GM23338 (cell line): Measurements from ENCODE around the gene TMEM106C. TPM values are rescaled to one million over a fixed set of nuclear protein-coding genes. Genes with fewer than 3 reads are reported as not detected.

Source experiments
- ATAC-seq: fragments of 200-7000 bp; cut with Tn5 transposase; 3 replicates; pipeline ENCODE4 v1.9.1; 2020
- DNase-seq: peaks from one replicate; pipeline ENCODE4 v3.0.0-alpha.2; 2015; ENCODE audit warnings: low spot score
- H2AFZ ChIP-seq: fragments of 200-600 bp; sonication (generic); 2 replicates; pipeline ENCODE4 v1.8.0; 2016; ENCODE audit warnings: antibody characterized with exemption, mild to moderate bottlenecking, moderate library complexity
- H3F3A ChIP-seq: fragments of 200-600 bp; sonication (generic); replicated peaks from 2 replicates; pipeline ENCODE4 v1.8.0; 2017; ENCODE audit warnings: antibody characterized with exemption, mixed run types, low read depth
- H3K27ac ChIP-seq: fragments of 200-600 bp; sonication (generic); 2 replicates; pipeline ENCODE4 v1.6.1; 2016; ENCODE audit warnings: low read depth
- H3K27me3 ChIP-seq: fragments of 200-600 bp; sonication (generic); 2 replicates; pipeline ENCODE4 v1.8.0; 2016; ENCODE audit warnings: mild to moderate bottlenecking, mixed run types, moderate library complexity; ENCODE audit not compliant: insufficient read depth
- H3K36me3 ChIP-seq: fragments of 200-600 bp; sonication (generic); 2 replicates; pipeline ENCODE4 v1.8.0; 2016; ENCODE audit warnings: mild to moderate bottlenecking; ENCODE audit not compliant: insufficient read depth
- H3K4me1 ChIP-seq: fragments of 200-600 bp; sonication (generic); 2 replicates; pipeline ENCODE4 v1.8.0; 2016; ENCODE audit warnings: mild to moderate bottlenecking, moderate library complexity; ENCODE audit not compliant: insufficient read depth
- H3K4me2 ChIP-seq: fragments of 200-600 bp; sonication (generic); 2 replicates; pipeline ENCODE4 v1.7.1; 2017; ENCODE audit warnings: mixed run types
- H3K4me3 ChIP-seq: fragments of 200-600 bp; sonication (generic); 2 replicates; pipeline ENCODE4 v1.6.1; 2016; ENCODE audit warnings: mixed run types
- H3K79me2 ChIP-seq: fragments of 200-600 bp; sonication (generic); replicated peaks from 2 replicates; pipeline ENCODE4 v1.8.0; 2017; ENCODE audit warnings: mild to moderate bottlenecking; ENCODE audit not compliant: insufficient read depth
- H3K9me2 ChIP-seq: fragments of 200-600 bp; sonication (generic); 2 replicates; pipeline ENCODE4 v1.8.0; 2017; ENCODE audit not compliant: insufficient read depth
- H4K20me1 ChIP-seq: fragments of 200-600 bp; sonication (generic); replicated peaks from 2 replicates; pipeline ENCODE4 v1.8.0; 2017; ENCODE audit warnings: mild to moderate bottlenecking; ENCODE audit not compliant: insufficient read depth
- H3K27ac Mint-ChIP-seq: 2 replicates; pipeline ENCODE4 v1.8.0; 2020; ENCODE audit warnings: inconsistent platforms, mild to moderate bottlenecking, moderate library complexity, mixed read lengths
- H3K27me3 Mint-ChIP-seq: 3 replicates; pipeline ENCODE4 v1.8.0; 2022; ENCODE audit warnings: low read depth, mild to moderate bottlenecking, moderate library complexity, mixed read lengths, inconsistent platforms; ENCODE audit not compliant: insufficient read depth, poor library complexity
- H3K36me3 Mint-ChIP-seq: 3 replicates; pipeline ENCODE4 v1.8.0; 2021; ENCODE audit warnings: low read depth, mild to moderate bottlenecking, inconsistent platforms, moderate library complexity, mixed read lengths
- H3K4me1 Mint-ChIP-seq: 3 replicates; pipeline ENCODE4 v1.8.0; 2020; ENCODE audit warnings: mild to moderate bottlenecking, inconsistent platforms, mixed read lengths
- H3K4me3 Mint-ChIP-seq: 3 replicates; pipeline ENCODE4 v1.8.0; 2021; ENCODE audit warnings: moderate library complexity, mild to moderate bottlenecking, inconsistent platforms, mixed read lengths
- H3K9me3 Mint-ChIP-seq: 3 replicates; pipeline ENCODE4 v1.8.0; 2020; ENCODE audit warnings: moderate library complexity, mild to moderate bottlenecking, inconsistent platforms, mixed read lengths
- CREB1 ChIP-seq: fragments of 250-450 bp; sonication (Bioruptor Pico); IDR thresholded peaks from 2 replicates; pipeline ENCODE4 v1.5.0; 2020; ENCODE audit warnings: low read depth, mild to moderate bottlenecking, moderate library complexity
- EZH2 ChIP-seq: fragments of 200-600 bp; sonication (generic); IDR thresholded peaks from one replicate; pipeline ENCODE4 v1.8.0; 2017; ENCODE audit warnings: antibody characterized with exemption, mild to moderate bottlenecking, low read depth; ENCODE audit not compliant: unreplicated experiment
- EZH2phosphoT487 ChIP-seq: fragments of 200-600 bp; sonication (generic); IDR thresholded peaks from one replicate; pipeline ENCODE4 v1.8.1; 2018; ENCODE audit warnings: antibody characterized with exemption; ENCODE audit not compliant: unreplicated experiment
- JUNB ChIP-seq: IDR thresholded peaks from one replicate; pipeline ENCODE4 v1.6.1; 2016; ENCODE audit warnings: antibody characterized with exemption; ENCODE audit not compliant: unreplicated experiment
- NANOG ChIP-seq: IDR thresholded peaks from 2 replicates; pipeline ENCODE4 v1.6.1; 2016; ENCODE audit warnings: antibody characterized with exemption, borderline replicate concordance
- POLR2AphosphoS5 ChIP-seq: IDR thresholded peaks from 2 replicates; pipeline ENCODE4 v1.6.1; 2016; ENCODE audit warnings: antibody characterized with exemption, low read depth
- STAT1 ChIP-seq: IDR thresholded peaks from one replicate; pipeline ENCODE4 v1.6.1; 2016; ENCODE audit warnings: antibody characterized with exemption; ENCODE audit not compliant: unreplicated experiment
- ZNF114 ChIP-seq: fragments of 250-450 bp; sonication (Bioruptor Pico); IDR thresholded peaks from 2 replicates; pipeline ENCODE4 v1.5.0; 2020; ENCODE audit warnings: mild to moderate bottlenecking, moderate library complexity
- ZNF331 ChIP-seq: fragments of 250-450 bp; sonication (Bioruptor Pico); IDR thresholded peaks from 2 replicates; pipeline ENCODE4 v1.5.0; 2020; ENCODE audit warnings: low read depth, mild to moderate bottlenecking, moderate library complexity
- polyA plus RNA-seq: library from polyadenylated mRNA; unstranded; fragments of >200 nt; fragmentation: Nextera tagmentation; extraction: Ambion mirVana; gene quantifications from 2 replicates; pipeline ENCODE4 v1.2.1, GENCODE V29; 2016
- total RNA-seq: library from RNA; depleted of rRNA; stranded (reverse); fragments of >200 nt; shearing (Covaris generic); gene quantifications from 2 replicates; pipeline ENCODE4 v1.2.3, GENCODE V29; 2014
- TF ChIP-seq, protein P1 (sequence below): IDR thresholded peaks from one replicate; pipeline ENCODE4 v1.6.1; 2018; ENCODE audit warnings: antibody characterized with exemption; ENCODE audit not compliant: unreplicated experiment
- TF ChIP-seq, protein P2 (sequence below), 2 experiments: fragments of 200-600 bp in 1 of 2; sonication (generic) in 1 of 2; conservative IDR thresholded peaks; 2 replicates each; pipeline versions ENCODE4 v1.5.1 to v1.6.1; 2016 to 2017; ENCODE audit warnings: antibody characterized with exemption in 2 of 2, low read depth in 2 of 2, mild to moderate bottlenecking in 2 of 2, moderate library complexity in 1 of 2
- TF ChIP-seq, protein P3 (sequence below): IDR thresholded peaks from 2 replicates; pipeline ENCODE4 v1.6.1; 2016; ENCODE audit warnings: antibody characterized with exemption
- TF ChIP-seq, protein P4 (sequence below): fragments of 250-450 bp; sonication (Bioruptor Pico); IDR thresholded peaks from 2 replicates; pipeline ENCODE4 v1.5.0; 2020; ENCODE audit warnings: mild to moderate bottlenecking, moderate library complexity

TMEM106C gene
- total and polyA plus RNA-seq, 2 experiments from 2014 or later, result 43.5 to 83.7 TPM

DNA sequence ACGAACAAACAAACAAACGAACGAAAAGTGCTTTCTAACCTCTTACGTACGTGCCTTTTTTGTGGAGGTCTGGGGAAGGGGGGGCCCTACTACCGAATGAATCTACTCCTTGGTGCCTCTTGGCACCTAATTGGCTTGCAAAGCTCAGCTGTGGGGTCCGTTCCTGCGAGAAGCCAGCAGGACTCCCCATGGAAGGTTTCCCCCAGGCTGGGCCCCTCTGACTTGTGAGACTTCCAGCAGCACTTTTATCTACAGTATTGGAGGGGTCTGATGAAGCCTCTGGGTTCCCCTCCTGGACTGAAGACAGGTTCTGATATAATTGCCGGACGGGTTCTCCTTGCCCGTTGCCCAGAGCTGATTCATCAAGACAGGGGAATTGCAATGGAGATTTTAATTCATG lies 1.2 kb upstream of the TMEM106C start:
- H3K36me3 Mint-ChIP-seq, result peaks cover 40% of the 10 kb centered on the region
- H3K4me2 ChIP-seq, result no peak overlapping the region
- H3K36me3 ChIP-seq, result peaks cover 13% of the 10 kb centered on the region
- peaks cover 26% of the 10 kb centered on the region for H3K4me1 ChIP-seq
- DNase-seq (no peak), ATAC-seq (no peak)
- H4K20me1 ChIP-seq, result peaks cover 3% of the 10 kb centered on the region; the same call in 1 of the 2 replicates
- no peaks in the 10 kb centered on the region for H3K79me2 ChIP-seq
- peaks cover 34% of the 10 kb centered on the region for H3K4me1 Mint-ChIP-seq
- H3K9me3 Mint-ChIP-seq, result peaks cover 41% of the 10 kb centered on the region
- H3K27me3 ChIP-seq, result peaks cover 28% of the 10 kb centered on the region
- H3K27ac Mint-ChIP-seq, result no peak overlapping the region
- no peak overlapping the region for H3K4me3 Mint-ChIP-seq
- H3K4me3 ChIP-seq, result no peak overlapping the region
- no peak overlapping the region for H2AFZ ChIP-seq
- H3K27ac ChIP-seq, result no peak overlapping the region
- peaks cover 6% of the 10 kb centered on the region; the same call in 1 of the 2 replicates for H3K9me2 ChIP-seq
- TF ChIP-seq, protein P1, sequence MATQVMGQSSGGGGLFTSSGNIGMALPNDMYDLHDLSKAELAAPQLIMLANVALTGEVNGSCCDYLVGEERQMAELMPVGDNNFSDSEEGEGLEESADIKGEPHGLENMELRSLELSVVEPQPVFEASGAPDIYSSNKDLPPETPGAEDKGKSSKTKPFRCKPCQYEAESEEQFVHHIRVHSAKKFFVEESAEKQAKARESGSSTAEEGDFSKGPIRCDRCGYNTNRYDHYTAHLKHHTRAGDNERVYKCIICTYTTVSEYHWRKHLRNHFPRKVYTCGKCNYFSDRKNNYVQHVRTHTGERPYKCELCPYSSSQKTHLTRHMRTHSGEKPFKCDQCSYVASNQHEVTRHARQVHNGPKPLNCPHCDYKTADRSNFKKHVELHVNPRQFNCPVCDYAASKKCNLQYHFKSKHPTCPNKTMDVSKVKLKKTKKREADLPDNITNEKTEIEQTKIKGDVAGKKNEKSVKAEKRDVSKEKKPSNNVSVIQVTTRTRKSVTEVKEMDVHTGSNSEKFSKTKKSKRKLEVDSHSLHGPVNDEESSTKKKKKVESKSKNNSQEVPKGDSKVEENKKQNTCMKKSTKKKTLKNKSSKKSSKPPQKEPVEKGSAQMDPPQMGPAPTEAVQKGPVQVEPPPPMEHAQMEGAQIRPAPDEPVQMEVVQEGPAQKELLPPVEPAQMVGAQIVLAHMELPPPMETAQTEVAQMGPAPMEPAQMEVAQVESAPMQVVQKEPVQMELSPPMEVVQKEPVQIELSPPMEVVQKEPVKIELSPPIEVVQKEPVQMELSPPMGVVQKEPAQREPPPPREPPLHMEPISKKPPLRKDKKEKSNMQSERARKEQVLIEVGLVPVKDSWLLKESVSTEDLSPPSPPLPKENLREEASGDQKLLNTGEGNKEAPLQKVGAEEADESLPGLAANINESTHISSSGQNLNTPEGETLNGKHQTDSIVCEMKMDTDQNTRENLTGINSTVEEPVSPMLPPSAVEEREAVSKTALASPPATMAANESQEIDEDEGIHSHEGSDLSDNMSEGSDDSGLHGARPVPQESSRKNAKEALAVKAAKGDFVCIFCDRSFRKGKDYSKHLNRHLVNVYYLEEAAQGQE, result no peak
- TF ChIP-seq CREB1 (CRISPR knock-in tag) (no peak), EZH2 (no peak), ZNF114 (no peak), NANOG (no peak), EZH2phosphoT487 (no peak), JUNB (no peak), ZNF331 (CRISPR knock-in tag) (no peak), POLR2AphosphoS5 (no peak), STAT1 (no peak)
- TF ChIP-seq, protein P2, sequence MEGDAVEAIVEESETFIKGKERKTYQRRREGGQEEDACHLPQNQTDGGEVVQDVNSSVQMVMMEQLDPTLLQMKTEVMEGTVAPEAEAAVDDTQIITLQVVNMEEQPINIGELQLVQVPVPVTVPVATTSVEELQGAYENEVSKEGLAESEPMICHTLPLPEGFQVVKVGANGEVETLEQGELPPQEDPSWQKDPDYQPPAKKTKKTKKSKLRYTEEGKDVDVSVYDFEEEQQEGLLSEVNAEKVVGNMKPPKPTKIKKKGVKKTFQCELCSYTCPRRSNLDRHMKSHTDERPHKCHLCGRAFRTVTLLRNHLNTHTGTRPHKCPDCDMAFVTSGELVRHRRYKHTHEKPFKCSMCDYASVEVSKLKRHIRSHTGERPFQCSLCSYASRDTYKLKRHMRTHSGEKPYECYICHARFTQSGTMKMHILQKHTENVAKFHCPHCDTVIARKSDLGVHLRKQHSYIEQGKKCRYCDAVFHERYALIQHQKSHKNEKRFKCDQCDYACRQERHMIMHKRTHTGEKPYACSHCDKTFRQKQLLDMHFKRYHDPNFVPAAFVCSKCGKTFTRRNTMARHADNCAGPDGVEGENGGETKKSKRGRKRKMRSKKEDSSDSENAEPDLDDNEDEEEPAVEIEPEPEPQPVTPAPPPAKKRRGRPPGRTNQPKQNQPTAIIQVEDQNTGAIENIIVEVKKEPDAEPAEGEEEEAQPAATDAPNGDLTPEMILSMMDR (conservative IDR thresholded peaks at IDR 0.05; ENCODE audit: low read depth in 2 of 2), result no peak
- TF ChIP-seq, protein P3, sequence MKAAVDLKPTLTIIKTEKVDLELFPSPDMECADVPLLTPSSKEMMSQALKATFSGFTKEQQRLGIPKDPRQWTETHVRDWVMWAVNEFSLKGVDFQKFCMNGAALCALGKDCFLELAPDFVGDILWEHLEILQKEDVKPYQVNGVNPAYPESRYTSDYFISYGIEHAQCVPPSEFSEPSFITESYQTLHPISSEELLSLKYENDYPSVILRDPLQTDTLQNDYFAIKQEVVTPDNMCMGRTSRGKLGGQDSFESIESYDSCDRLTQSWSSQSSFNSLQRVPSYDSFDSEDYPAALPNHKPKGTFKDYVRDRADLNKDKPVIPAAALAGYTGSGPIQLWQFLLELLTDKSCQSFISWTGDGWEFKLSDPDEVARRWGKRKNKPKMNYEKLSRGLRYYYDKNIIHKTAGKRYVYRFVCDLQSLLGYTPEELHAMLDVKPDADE, result no peak
- TF ChIP-seq, protein P4, sequence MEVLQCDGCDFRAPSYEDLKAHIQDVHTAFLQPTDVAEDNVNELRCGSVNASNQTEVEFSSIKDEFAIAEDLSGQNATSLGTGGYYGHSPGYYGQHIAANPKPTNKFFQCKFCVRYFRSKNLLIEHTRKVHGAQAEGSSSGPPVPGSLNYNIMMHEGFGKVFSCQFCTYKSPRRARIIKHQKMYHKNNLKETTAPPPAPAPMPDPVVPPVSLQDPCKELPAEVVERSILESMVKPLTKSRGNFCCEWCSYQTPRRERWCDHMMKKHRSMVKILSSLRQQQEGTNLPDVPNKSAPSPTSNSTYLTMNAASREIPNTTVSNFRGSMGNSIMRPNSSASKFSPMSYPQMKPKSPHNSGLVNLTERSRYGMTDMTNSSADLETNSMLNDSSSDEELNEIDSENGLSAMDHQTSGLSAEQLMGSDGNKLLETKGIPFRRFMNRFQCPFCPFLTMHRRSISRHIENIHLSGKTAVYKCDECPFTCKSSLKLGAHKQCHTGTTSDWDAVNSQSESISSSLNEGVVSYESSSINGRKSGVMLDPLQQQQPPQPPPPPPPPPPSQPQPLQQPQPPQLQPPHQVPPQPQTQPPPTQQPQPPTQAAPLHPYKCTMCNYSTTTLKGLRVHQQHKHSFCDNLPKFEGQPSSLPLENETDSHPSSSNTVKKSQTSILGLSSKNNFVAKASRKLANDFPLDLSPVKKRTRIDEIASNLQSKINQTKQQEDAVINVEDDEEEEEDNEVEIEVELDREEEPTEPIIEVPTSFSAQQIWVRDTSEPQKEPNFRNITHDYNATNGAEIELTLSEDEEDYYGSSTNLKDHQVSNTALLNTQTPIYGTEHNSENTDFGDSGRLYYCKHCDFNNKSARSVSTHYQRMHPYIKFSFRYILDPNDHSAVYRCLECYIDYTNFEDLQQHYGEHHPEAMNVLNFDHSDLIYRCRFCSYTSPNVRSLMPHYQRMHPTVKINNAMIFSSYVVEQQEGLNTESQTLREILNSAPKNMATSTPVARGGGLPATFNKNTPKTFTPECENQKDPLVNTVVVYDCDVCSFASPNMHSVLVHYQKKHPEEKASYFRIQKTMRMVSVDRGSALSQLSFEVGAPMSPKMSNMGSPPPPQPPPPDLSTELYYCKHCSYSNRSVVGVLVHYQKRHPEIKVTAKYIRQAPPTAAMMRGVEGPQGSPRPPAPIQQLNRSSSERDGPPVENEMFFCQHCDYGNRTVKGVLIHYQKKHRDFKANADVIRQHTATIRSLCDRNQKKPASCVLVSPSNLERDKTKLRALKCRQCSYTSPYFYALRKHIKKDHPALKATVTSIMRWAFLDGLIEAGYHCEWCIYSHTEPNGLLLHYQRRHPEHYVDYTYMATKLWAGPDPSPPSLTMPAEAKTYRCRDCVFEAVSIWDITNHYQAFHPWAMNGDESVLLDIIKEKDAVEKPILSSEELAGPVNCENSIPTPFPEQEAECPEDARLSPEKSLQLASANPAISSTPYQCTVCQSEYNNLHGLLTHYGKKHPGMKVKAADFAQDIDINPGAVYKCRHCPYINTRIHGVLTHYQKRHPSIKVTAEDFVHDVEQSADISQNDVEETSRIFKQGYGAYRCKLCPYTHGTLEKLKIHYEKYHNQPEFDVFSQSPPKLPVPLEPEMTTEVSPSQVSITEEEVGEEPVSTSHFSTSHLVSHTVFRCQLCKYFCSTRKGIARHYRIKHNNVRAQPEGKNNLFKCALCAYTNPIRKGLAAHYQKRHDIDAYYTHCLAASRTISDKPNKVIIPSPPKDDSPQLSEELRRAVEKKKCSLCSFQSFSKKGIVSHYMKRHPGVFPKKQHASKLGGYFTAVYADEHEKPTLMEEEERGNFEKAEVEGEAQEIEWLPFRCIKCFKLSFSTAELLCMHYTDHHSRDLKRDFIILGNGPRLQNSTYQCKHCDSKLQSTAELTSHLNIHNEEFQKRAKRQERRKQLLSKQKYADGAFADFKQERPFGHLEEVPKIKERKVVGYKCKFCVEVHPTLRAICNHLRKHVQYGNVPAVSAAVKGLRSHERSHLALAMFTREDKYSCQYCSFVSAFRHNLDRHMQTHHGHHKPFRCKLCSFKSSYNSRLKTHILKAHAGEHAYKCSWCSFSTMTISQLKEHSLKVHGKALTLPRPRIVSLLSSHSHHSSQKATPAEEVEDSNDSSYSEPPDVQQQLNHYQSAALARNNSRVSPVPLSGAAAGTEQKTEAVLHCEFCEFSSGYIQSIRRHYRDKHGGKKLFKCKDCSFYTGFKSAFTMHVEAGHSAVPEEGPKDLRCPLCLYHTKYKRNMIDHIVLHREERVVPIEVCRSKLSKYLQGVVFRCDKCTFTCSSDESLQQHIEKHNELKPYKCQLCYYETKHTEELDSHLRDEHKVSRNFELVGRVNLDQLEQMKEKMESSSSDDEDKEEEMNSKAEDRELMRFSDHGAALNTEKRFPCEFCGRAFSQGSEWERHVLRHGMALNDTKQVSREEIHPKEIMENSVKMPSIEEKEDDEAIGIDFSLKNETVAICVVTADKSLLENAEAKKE (CRISPR knock-in tag), result no peak
- H3F3A ChIP-seq, result no peaks in the 10 kb centered on the region
- peaks cover 34% of the 10 kb centered on the region for H3K27me3 Mint-ChIP-seq
